AG09319 (cell line): ENCODE results near the gene TMTC1.
"Not testable (repeated sequence)": the region's sequence is repeated elsewhere in the genome, so short reads cannot be mapped to it uniquely, and the experiment has no call there.

Source experiments
- DNase-seq: peaks from one replicate; pipeline ENCODE4 v3.0.0-alpha.2; 2010; ENCODE audit warnings: low read depth; ENCODE audit errors: extremely low read depth
- TF ChIP-seq, protein P1 (sequence below): IDR thresholded peaks from 2 replicates; pipeline ENCODE4 v1.5.1; 2011; ENCODE audit warnings: low read depth, mild to moderate bottlenecking, inconsistent platforms, low read length, moderate library complexity

The TMTC1 gene

GRCh38 chr12:29783773-29784666 is at the start of gene TMTC1:
TSS of gene TMTC1 (minus strand) at chr12:29783942. CDS start at chr12:29783751, 191 bp downstream.
- TF ChIP-seq, protein P1, sequence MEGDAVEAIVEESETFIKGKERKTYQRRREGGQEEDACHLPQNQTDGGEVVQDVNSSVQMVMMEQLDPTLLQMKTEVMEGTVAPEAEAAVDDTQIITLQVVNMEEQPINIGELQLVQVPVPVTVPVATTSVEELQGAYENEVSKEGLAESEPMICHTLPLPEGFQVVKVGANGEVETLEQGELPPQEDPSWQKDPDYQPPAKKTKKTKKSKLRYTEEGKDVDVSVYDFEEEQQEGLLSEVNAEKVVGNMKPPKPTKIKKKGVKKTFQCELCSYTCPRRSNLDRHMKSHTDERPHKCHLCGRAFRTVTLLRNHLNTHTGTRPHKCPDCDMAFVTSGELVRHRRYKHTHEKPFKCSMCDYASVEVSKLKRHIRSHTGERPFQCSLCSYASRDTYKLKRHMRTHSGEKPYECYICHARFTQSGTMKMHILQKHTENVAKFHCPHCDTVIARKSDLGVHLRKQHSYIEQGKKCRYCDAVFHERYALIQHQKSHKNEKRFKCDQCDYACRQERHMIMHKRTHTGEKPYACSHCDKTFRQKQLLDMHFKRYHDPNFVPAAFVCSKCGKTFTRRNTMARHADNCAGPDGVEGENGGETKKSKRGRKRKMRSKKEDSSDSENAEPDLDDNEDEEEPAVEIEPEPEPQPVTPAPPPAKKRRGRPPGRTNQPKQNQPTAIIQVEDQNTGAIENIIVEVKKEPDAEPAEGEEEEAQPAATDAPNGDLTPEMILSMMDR: no peak
- no peak for DNase-seq

GRCh38 chr12:29831173-29831572 is 47.4 kb upstream of the TMTC1 start:
- DNase-seq: no peak
- TF ChIP-seq, protein P1: no peak

DNA sequence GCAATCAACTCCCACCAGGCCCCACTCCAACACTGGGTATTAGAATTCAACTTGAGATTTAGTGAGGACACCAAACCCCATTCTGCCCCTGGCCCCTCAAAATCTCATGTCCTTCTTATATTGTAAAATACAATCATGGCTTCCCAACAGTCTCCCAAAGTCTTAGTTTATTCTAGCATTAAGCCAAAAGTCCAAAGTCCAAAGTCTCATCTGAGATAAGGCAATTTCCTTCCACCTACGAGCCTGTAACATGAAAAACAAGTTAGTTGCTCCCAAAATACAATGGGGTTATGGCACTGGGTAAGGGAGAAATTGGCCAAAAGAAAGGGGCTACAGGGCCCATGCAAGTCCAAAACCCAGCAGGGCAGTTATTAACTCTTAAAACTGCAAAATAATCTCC is 46.6 kb upstream of the TMTC1 start:
- no peak for DNase-seq
- TF ChIP-seq, protein P1: no peak

GRCh38 chr12:29818916-29819623 is 35.3 kb upstream of the TMTC1 start:
- peak; percentile 23 for DNase-seq
- TF ChIP-seq, protein P1: no peak

- DNase-seq: no peak
- TF ChIP-seq, protein P1: no peak
These were observed 33.4 kb upstream of the TMTC1 start for GRCh38 chr12:29816874-29817725.

DNA sequence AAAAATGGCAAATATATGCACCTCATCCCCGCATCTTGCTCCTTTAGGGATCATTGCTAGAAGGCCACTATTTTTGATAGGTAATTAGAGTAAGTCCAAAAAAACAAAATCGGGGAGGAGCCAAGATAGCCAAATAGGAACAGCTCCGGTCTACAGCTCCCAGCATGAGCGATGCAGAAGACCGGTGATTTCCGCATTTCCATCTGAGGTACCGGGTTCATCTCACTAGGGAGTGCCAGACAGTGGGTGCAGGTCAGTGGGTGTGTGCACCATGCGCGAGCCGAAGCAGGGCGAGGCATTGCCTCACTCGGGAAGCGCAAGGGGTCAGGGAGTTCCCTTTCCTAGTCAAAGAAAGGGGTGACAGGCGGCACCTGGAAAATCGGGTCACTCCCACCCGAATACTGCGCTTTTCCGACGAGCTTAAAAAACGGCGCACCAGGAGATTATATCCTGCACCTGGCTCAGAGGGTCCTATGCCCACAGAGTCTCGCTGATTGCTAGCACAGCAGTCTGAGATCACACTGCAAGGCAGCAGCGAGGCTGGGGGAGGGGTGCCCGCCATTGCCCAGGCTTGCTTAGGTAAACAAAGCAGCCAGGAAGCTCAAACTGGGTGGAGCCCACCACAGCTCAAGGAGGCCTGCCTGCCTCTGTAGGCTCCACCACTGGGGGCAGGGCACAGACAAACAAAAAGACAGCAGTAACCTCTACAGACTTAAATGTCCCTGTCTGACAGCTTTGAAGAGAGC is 26.0 kb upstream of the TMTC1 start:
- DNase-seq: not testable (repeated sequence)

DNA sequence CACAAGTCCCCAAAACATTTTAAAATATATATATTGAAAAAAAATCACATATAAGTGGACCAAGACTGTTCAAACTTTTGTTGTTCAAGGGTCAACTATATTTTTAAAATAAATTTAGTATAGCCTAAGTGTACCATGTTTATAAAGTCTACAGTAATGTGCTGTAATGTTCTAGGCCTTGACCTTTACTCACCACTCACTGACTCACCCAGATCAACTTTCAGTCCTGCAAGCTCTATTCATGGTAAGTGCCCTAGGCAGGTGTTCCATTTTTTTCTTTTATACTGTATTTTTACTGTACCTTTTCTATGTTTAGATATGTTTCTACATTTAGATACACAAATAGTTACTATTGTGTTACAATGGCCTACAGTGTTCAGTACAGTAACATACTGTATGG is 23.4 kb upstream of the TMTC1 start:
- no peak for DNase-seq

More for the DNA sequence above, 23.4 kb upstream of the TMTC1 start:
- TF ChIP-seq, protein P1: no peak
